Breast epithelium (tissue), 3 donors: ENCODE measurements around the gene DMBT1.

Experiments used
- POLR2A ChIP-seq: fragments of 450-650 bp; IDR thresholded peaks from one replicate; pipeline ENCODE4 v1.6.1; 2016; ENCODE audit warnings: antibody characterized with exemption, mild to moderate bottlenecking, moderate library complexity
- POLR2AphosphoS5 ChIP-seq, 3 donors: sonication (generic); formaldehyde crosslinking; IDR thresholded peaks; one replicate each; pipeline ENCODE4 v1.6.1; 2017; ENCODE audit warnings: antibody characterized with exemption in 3 of 3
- TF ChIP-seq, protein P1 (sequence below), 3 donors: fragments of 450-650 bp; IDR thresholded peaks; one replicate each; pipeline ENCODE4 v1.5.1; 2016 to 2017; ENCODE audit warnings: antibody characterized with exemption in 3 of 3, mild to moderate bottlenecking in 3 of 3, moderate library complexity in 3 of 3

DNA sequence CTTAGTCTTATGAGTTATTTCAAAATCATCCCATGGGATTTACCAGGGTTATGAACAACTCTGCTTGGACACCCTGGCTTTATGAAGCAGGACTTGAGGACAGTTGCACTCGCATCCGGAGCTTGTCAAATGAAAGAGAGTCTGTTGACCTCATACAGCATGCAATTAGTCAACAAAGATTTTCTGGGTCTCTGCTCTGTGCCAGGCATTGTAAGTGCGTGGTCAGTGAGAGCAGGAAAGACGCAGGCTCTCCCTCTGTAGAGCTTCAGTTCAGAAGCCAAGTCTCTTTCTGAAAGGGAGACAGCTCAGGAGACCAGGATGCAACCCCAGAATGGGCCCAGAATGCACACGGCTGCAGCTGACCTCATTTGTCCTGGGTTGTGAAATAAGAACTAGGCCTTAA lies 45.5 kb upstream of the DMBT1 start:
- TF ChIP-seq, protein P1, sequence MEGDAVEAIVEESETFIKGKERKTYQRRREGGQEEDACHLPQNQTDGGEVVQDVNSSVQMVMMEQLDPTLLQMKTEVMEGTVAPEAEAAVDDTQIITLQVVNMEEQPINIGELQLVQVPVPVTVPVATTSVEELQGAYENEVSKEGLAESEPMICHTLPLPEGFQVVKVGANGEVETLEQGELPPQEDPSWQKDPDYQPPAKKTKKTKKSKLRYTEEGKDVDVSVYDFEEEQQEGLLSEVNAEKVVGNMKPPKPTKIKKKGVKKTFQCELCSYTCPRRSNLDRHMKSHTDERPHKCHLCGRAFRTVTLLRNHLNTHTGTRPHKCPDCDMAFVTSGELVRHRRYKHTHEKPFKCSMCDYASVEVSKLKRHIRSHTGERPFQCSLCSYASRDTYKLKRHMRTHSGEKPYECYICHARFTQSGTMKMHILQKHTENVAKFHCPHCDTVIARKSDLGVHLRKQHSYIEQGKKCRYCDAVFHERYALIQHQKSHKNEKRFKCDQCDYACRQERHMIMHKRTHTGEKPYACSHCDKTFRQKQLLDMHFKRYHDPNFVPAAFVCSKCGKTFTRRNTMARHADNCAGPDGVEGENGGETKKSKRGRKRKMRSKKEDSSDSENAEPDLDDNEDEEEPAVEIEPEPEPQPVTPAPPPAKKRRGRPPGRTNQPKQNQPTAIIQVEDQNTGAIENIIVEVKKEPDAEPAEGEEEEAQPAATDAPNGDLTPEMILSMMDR (IDR thresholded peaks at IDR 0.05) = no peak
- TF ChIP-seq POLR2AphosphoS5 (IDR thresholded peaks at IDR 0.05) (no peak), POLR2A (no peak)
